ENCODE results near the gene GNB1L. TPM values are rescaled to one million over a fixed set of nuclear protein-coding genes. Genes with fewer than 3 reads are reported as not detected.

The GNB1L gene
- total RNA-seq, 2 donors from 2014 or later = 2.5 to 4.5 TPM

GRCh38 chr22:19807161-19807913 lies 47.3 kb downstream of the GNB1L start:
- DNase-seq = peak; percentile 17
- intact Hi-C loops (cut with DNase I) = no loop called here

GRCh38 chr22:19806213-19807160 lies 48.2 kb downstream of the GNB1L start:
- intact Hi-C loops (cut with DNase I) = no loop called here
- ATAC-seq = peak in 1 of 2 donors; percentile 13
- peak; percentile 25 for DNase-seq

More at GRCh38 chr22:19807161-19807913, 47.3 kb downstream of the GNB1L start:
- ATAC-seq = no peak

- DNase-seq (peak; percentile 12), ATAC-seq (no peak)
- intact Hi-C loops (cut with DNase I) = no loop called here
These were observed 48.9 kb downstream of the GNB1L start for GRCh38 chr22:19805821-19806212.

- ATAC-seq (no peak), DNase-seq (peak; percentile 7)
- intact Hi-C loops (cut with DNase I) = no loop called here
These were observed 50.9 kb downstream of the GNB1L start for GRCh38 chr22:19803736-19804267.

GRCh38 chr22:19802894-19803735 lies 51.6 kb downstream of the GNB1L start:
- ATAC-seq (no peak), DNase-seq (peak; percentile 17)
- intact Hi-C loops (cut with DNase I) = no loop called here

GRCh38 chr22:19802001-19802893 lies 52.4 kb downstream of the GNB1L start:
- intact Hi-C loops (cut with DNase I) = no loop called here
- peak; percentile 9 for DNase-seq
- ATAC-seq = no peak

- ATAC-seq = no peak
- DNase-seq = peak; percentile 11
- intact Hi-C loops (cut with DNase I) = no loop called here
These were observed 53.2 kb downstream of the GNB1L start for GRCh38 chr22:19801340-19802000.

- intact Hi-C loops (cut with DNase I) = no loop called here
- peak; percentile 41 for DNase-seq
- peak in 1 of 2 donors; percentile 25 for ATAC-seq
These were observed 53.9 kb downstream of the GNB1L start for GRCh38 chr22:19800761-19801244.

- ATAC-seq (no peak), DNase-seq (peak; percentile 12)
- intact Hi-C loops (cut with DNase I) = no loop called here
These were observed 54.4 kb downstream of the GNB1L start for GRCh38 chr22:19800306-19800705.

GRCh38 chr22:19799322-19800190 lies 55.1 kb downstream of the GNB1L start:
- DNase-seq = peak; percentile 60
- intact Hi-C loops (cut with DNase I) = no loop called here
- ATAC-seq = peak; percentile 72 to 78

- intact Hi-C loops (cut with DNase I) = no loop called here
- ATAC-seq (peak in 1 of 2 donors; percentile 6), DNase-seq (peak; percentile 14)
These were observed 55.8 kb downstream of the GNB1L start for GRCh38 chr22:19798891-19799293.

GRCh38 chr22:19798003-19798665 lies 56.5 kb downstream of the GNB1L start:
- peak; percentile 12 for DNase-seq
- ATAC-seq = no peak

GRCh38 chr22:19797086-19798002 lies 57.3 kb downstream of the GNB1L start:
- peak; percentile 18 for DNase-seq
- intact Hi-C loops (cut with DNase I) = no loop called here
- ATAC-seq = no peak

More at GRCh38 chr22:19798003-19798665, 56.5 kb downstream of the GNB1L start:
- intact Hi-C loops (cut with DNase I) = no loop called here

- intact Hi-C loops (cut with DNase I) = no loop called here
- no peak for DNase-seq
- no peak for ATAC-seq
These were observed 58.5 kb downstream of the GNB1L start for GRCh38 chr22:19796160-19796559.

- DNase-seq (peak; percentile 33), ATAC-seq (no peak)
These were observed 59.1 kb downstream of the GNB1L start for GRCh38 chr22:19795617-19796008.

More at GRCh38 chr22:19795617-19796008, 59.1 kb downstream of the GNB1L start:
- intact Hi-C loops (cut with DNase I) = no loop called here
